Esophagus muscularis mucosa (tissue), 4 donors: Measurements from ENCODE around the gene CD300LG.

Experiments
- EP300 ChIP-seq: sonication (generic); formaldehyde crosslinking; IDR thresholded peaks from one replicate; pipeline ENCODE4 v1.6.1; 2017; ENCODE audit warnings: antibody characterized with exemption
- POLR2A ChIP-seq: fragments of 450-650 bp; IDR thresholded peaks from one replicate; pipeline ENCODE4 v1.6.1; 2017; ENCODE audit warnings: antibody characterized with exemption, moderate library complexity, mild to moderate bottlenecking, low read depth
- POLR2AphosphoS5 ChIP-seq, 2 donors: sonication (generic); formaldehyde crosslinking; IDR thresholded peaks; one replicate each; pipeline ENCODE4 v1.6.1; 2017; ENCODE audit warnings: antibody characterized with exemption in 2 of 2
- TF ChIP-seq, protein P1 (sequence below), 3 experiments: fragments of 200-600 bp in 2 of 3; fragments of 450-650 bp in 1 of 3; sonication (generic) in 2 of 3; IDR thresholded peaks; one replicate each; pipeline ENCODE4 v1.5.1; 2017 to 2019; ENCODE audit warnings: antibody characterized with exemption in 3 of 3, mild to moderate bottlenecking in 2 of 3, moderate library complexity in 1 of 3

DNA sequence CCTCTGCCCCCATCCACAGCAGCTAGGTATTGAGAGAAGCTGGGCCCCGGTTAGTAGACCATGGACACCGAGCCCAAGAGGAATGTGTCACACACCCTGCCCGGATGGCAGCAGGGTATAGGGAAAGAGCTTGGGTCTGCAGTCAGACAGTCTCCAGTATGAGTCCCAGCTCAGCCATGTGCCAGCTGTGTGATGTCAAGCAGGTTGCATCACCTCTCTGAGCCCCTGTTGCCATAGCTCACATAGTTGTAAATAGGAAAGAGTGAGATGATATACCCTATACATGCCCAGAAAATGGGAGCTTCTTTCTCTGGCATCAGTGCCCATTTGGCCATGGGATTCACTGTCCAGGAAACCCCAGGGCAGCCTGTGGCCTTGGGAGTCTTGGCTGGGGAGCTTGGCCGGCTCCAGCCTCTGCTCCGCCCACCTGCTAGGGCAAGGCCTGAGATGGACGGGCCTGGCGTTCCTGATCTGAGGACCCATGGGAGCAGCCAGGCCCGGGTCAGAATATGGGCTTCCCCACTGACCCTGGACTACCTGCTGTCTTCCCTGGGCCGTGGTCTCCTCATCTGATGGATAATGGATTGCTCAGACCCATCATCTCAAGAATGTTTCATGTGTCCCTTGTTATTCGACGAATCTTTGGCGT lies 13.2 kb downstream of the CD300LG start:
- TF ChIP-seq POLR2A (no peak), POLR2AphosphoS5 (IDR thresholded peaks at IDR 0.05) (no peak), EP300 (no peak)
- TF ChIP-seq, protein P1, sequence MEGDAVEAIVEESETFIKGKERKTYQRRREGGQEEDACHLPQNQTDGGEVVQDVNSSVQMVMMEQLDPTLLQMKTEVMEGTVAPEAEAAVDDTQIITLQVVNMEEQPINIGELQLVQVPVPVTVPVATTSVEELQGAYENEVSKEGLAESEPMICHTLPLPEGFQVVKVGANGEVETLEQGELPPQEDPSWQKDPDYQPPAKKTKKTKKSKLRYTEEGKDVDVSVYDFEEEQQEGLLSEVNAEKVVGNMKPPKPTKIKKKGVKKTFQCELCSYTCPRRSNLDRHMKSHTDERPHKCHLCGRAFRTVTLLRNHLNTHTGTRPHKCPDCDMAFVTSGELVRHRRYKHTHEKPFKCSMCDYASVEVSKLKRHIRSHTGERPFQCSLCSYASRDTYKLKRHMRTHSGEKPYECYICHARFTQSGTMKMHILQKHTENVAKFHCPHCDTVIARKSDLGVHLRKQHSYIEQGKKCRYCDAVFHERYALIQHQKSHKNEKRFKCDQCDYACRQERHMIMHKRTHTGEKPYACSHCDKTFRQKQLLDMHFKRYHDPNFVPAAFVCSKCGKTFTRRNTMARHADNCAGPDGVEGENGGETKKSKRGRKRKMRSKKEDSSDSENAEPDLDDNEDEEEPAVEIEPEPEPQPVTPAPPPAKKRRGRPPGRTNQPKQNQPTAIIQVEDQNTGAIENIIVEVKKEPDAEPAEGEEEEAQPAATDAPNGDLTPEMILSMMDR (IDR thresholded peaks at IDR 0.05) = no peak
